Measurements from ENCODE around the gene SLMAP.

GRCh38 chr3:57948080-57948671 lies 192.1 kb downstream of the SLMAP start:
- TF ChIP-seq CTCF (IDR thresholded peaks at IDR 0.05) (no peak), REST (IDR thresholded peaks at IDR 0.05; ENCODE audit: insufficient read depth in 1 of 2, low read depth in 2 of 2, low read length in 1 of 2) (no peak)
